ENCODE results near the gene TPRG1. TPM values are rescaled to one million over a fixed set of nuclear protein-coding genes. Genes with fewer than 3 reads are reported as not detected.

Gene TPRG1
- total RNA-seq, 1 donor, result 1.3 TPM

GRCh38 chr3:189278221-189278620, 106.5 kb downstream of the TPRG1 start:
- no peak overlapping the region for H3K4me3 ChIP-seq (ENCODE audit: low read depth, low read length)
- TF ChIP-seq CTCF (IDR thresholded peaks at IDR 0.05; ENCODE audit: insufficient read depth, low read depth, low read length), result no peak
- DNase-seq (ENCODE audit: low read depth), result no peak

GRCh38 chr3:189282189-189282588, 110.4 kb downstream of the TPRG1 start:
- no peak for TF ChIP-seq CTCF (IDR thresholded peaks at IDR 0.05; ENCODE audit: insufficient read depth, low read depth, low read length)
- no peak overlapping the region for H3K4me3 ChIP-seq (ENCODE audit: low read depth, low read length)
- no peak for DNase-seq (ENCODE audit: low read depth)

- no peak for DNase-seq (ENCODE audit: low read depth)
- no peak overlapping the region for H3K4me3 ChIP-seq (ENCODE audit: low read depth, low read length)
- no peak for TF ChIP-seq CTCF (IDR thresholded peaks at IDR 0.05; ENCODE audit: insufficient read depth, low read depth, low read length)
These were observed 111.0 kb downstream of the TPRG1 start for GRCh38 chr3:189282741-189283140.

GRCh38 chr3:189286188-189286587, 114.4 kb downstream of the TPRG1 start:
- TF ChIP-seq CTCF (IDR thresholded peaks at IDR 0.05; ENCODE audit: insufficient read depth, low read depth, low read length), result no peak
- no peak overlapping the region for H3K4me3 ChIP-seq (ENCODE audit: low read depth, low read length)
- DNase-seq (ENCODE audit: low read depth), result no peak

- H3K4me3 ChIP-seq (ENCODE audit: low read depth, low read length), result no peak overlapping the region
- DNase-seq (ENCODE audit: low read depth), result no peak
- no peak for TF ChIP-seq CTCF (IDR thresholded peaks at IDR 0.05; ENCODE audit: insufficient read depth, low read depth, low read length)
These were observed 115.1 kb downstream of the TPRG1 start for GRCh38 chr3:189286916-189287315.

GRCh38 chr3:189288348-189289235, 116.8 kb downstream of the TPRG1 start:
- no peak for DNase-seq (ENCODE audit: low read depth)
- H3K4me3 ChIP-seq (ENCODE audit: low read depth, low read length), result no peak overlapping the region
- TF ChIP-seq CTCF (IDR thresholded peaks at IDR 0.05; ENCODE audit: insufficient read depth, low read depth, low read length), result no peak

All from fibroblast of villous mesenchyme (primary cell).